K562 (cell line): Measurements from ENCODE around the gene PSME1. TPM values are rescaled to one million over a fixed set of nuclear protein-coding genes. Genes with fewer than 3 reads are reported as not detected.
A peak's percentile ranks its signal among the peaks of the same experiment; 100 is the strongest.

Source experiments
- ATAC-seq: fragments of 200-7000 bp; cut with Tn5 transposase; 3 replicates; pipeline ENCODE4 v1.9.1; 2020; ENCODE audit warnings: moderate library complexity
- BruUV-seq: library from RNA; stranded (reverse); fragments of 400-500 nt; replicated peaks from 2 replicates; lab custom pipeline; 2021; lab: Mats Ljungman, UMichigan
- CTCF ChIA-PET: fragments of 300-600 bp; formaldehyde crosslinking; extraction: SDS; loops from one replicate; lab custom pipeline; 2021; ENCODE audit warnings: low intra/inter-chr PET ratio; lab: Yijun Ruan, JAX
- POLR2A ChIA-PET: fragments of 300-600, 350-650 bp; sonication (Branson Sonifier 250); formaldehyde crosslinking; extraction: SDS; loops from one replicate; lab custom pipeline; 2021; ENCODE audit warnings: antibody characterized with exemption, inconsistent platforms; lab: Yijun Ruan, JAX
- DNase-seq, 4 experiments: peaks; one replicate each; pipeline versions ENCODE4 v3.0.0 to v3.0.0-alpha.2; 2011 to 2018; ENCODE audit warnings: low spot score in 3 of 4, mixed read lengths in 3 of 4; ENCODE audit errors: extremely low read depth in 1 of 4
- FAIRE-seq: peaks from 2 replicates; lab custom pipeline; 2011; peaks lifted over from hg19 to GRCh38; lab: Jason Lieb, UNC
- H2AFZ ChIP-seq: 2 replicates; pipeline ENCODE4 v1.6.0; 2011; ENCODE audit warnings: low read depth, low read length, control low read depth, inconsistent platforms
- H3K27ac ChIP-seq: fragments of 200-600 bp; 3 replicates; pipeline ENCODE4 v1.8.0; 2011; ENCODE audit warnings: low read depth, mild to moderate bottlenecking, control low read depth, inconsistent platforms, low read length, moderate library complexity, mixed read lengths; ENCODE audit errors: extremely low read depth
- H3K27me3 ChIP-seq, 2 experiments: fragments of 300-600 bp in 1 of 2; 2 replicates in 1 of 2; 3 replicates in 1 of 2; pipeline versions ENCODE4 v1.6.0 to v1.8.0; 2011; ENCODE audit warnings: inconsistent platforms in 2 of 2, low read length in 2 of 2, mild to moderate bottlenecking in 1 of 2, mixed read lengths in 1 of 2, moderate library complexity in 1 of 2; ENCODE audit not compliant: control insufficient read depth in 2 of 2, insufficient read depth in 2 of 2
- H3K36me3 ChIP-seq: fragments of 300-600 bp; 3 replicates; pipeline ENCODE4 v1.8.0; 2011; ENCODE audit warnings: mild to moderate bottlenecking, low read length, inconsistent platforms; ENCODE audit not compliant: control insufficient read depth, insufficient read depth
- H3K4me1 ChIP-seq, 2 experiments: fragments of 200-600 bp in 1 of 2; replicated peaks in 1 of 2; 2 replicates in 1 of 2; 3 replicates in 1 of 2; pipeline versions ENCODE4 v1.5.1 to v1.8.0; 2011; ENCODE audit warnings: inconsistent platforms in 2 of 2, low read length in 2 of 2, mild to moderate bottlenecking in 1 of 2, mixed read lengths in 1 of 2, moderate library complexity in 1 of 2; ENCODE audit not compliant: control insufficient read depth in 2 of 2, insufficient read depth in 2 of 2
- H3K4me2 ChIP-seq: 2 replicates; pipeline ENCODE4 v1.6.1; 2011; ENCODE audit warnings: low read length, control low read depth, inconsistent platforms, mixed read lengths; ENCODE audit not compliant: insufficient read depth
- H3K4me3 ChIP-seq: fragments of 200-600 bp; sonication (generic), shearing (Covaris generic); 2 replicates; pipeline ENCODE4 v1.5.1; 2016; ENCODE audit warnings: control low read depth, inconsistent platforms
- H3K79me2 ChIP-seq: fragments of 200-600 bp; 3 replicates; pipeline ENCODE4 v1.8.0; 2011; ENCODE audit warnings: low read length, inconsistent platforms; ENCODE audit not compliant: control insufficient read depth, insufficient read depth
- H3K9ac ChIP-seq, 2 experiments: 2 replicates each; pipeline versions ENCODE4 v1.6.0 to v1.6.1; 2011; ENCODE audit warnings: low read depth in 2 of 2, low read length in 2 of 2, control low read depth in 1 of 2, inconsistent platforms in 1 of 2, mild to moderate bottlenecking in 1 of 2, mixed read lengths in 1 of 2; ENCODE audit not compliant: insufficient read depth in 1 of 2
- H3K9me1 ChIP-seq: one replicate; pipeline ENCODE4 v1.6.0; 2011; ENCODE audit warnings: inconsistent platforms, mild to moderate bottlenecking, low read length, moderate library complexity; ENCODE audit not compliant: control insufficient read depth, insufficient read depth
- H3K9me3 ChIP-seq: replicated peaks from 2 replicates; pipeline ENCODE4 v1.5.1; 2011; ENCODE audit warnings: low read depth, low read length, inconsistent platforms; ENCODE audit not compliant: control insufficient read depth, insufficient read depth
- H4K20me1 ChIP-seq: replicated peaks from 2 replicates; pipeline ENCODE4 v1.6.1; 2011; ENCODE audit warnings: low read length, inconsistent platforms, mixed read lengths; ENCODE audit not compliant: control insufficient read depth, insufficient read depth
- ARID4B ChIP-seq: sonication (generic); formaldehyde crosslinking; IDR thresholded peaks from 2 replicates; pipeline ENCODE4 v1.8.0; 2022; ENCODE audit warnings: mild to moderate bottlenecking, missing genetic modification reagents
- CBFB ChIP-seq: sonication (generic); formaldehyde crosslinking; IDR thresholded peaks from 2 replicates; pipeline ENCODE4 v1.4.0; 2020; ENCODE audit warnings: mild to moderate bottlenecking, missing genetic modification reagents
- EHMT2 ChIP-seq: fragments of 450-650 bp; IDR thresholded peaks from 2 replicates; pipeline ENCODE4 v1.6.1; 2018; ENCODE audit warnings: antibody characterized with exemption
- HDAC1 ChIP-seq, 2 experiments: fragments of 450-650 bp; IDR thresholded peaks; 2 replicates each; pipeline ENCODE4 v1.6.1; 2016 to 2017; ENCODE audit warnings: inconsistent platforms in 1 of 2, mild to moderate bottlenecking in 1 of 2, moderate library complexity in 1 of 2
- HNRNPLL ChIP-seq: fragments of 200-400 bp; formaldehyde crosslinking; IDR thresholded peaks from 2 replicates; pipeline ENCODE4 v1.6.1; 2017; ENCODE audit warnings: low read length, low read depth, mild to moderate bottlenecking; ENCODE audit not compliant: poor library complexity, severe bottlenecking
- RBBP5 ChIP-seq: fragments of 200-600 bp; sonication (generic); IDR thresholded peaks from 2 replicates; pipeline ENCODE4 v1.6.1; 2012; ENCODE audit warnings: borderline replicate concordance, mild to moderate bottlenecking, low read length, control low read depth, inconsistent platforms; ENCODE audit not compliant: insufficient read depth, poor library complexity, severe bottlenecking
- STAT6 ChIP-seq: sonication (generic); formaldehyde crosslinking; IDR thresholded peaks from 2 replicates; pipeline ENCODE4 v1.8.1; 2023; ENCODE audit warnings: mild to moderate bottlenecking, missing genetic modification reagents
- ZNF184 ChIP-seq: sonication (generic); formaldehyde crosslinking; IDR thresholded peaks from 2 replicates; pipeline ENCODE4 v1.5.0; 2020; ENCODE audit warnings: missing genetic modification reagents
- WGBS: fragments of 100-300 bp; shearing (Covaris generic); methylation state at CpG from one replicate; pipeline ENCODE4 v1.1.6; 2016; ENCODE audit warnings: low coverage, mixed read lengths; ENCODE audit not compliant: insufficient coverage; ENCODE audit errors: missing lambda C conversion rate; 5-methylcytosine and 5-hydroxymethylcytosine counted together
- in situ Hi-C: fragments of 300-500 bp; cut with MboI; formaldehyde crosslinking; loops from 4 replicates; pipeline ENCODE4 v1.15.0; 2018; ENCODE audit warnings: inconsistent platforms, mixed read lengths
- intact Hi-C: fragments of 100-400 bp; cut with micrococcal nuclease; formaldehyde crosslinking; loops from 2 replicates; pipeline ENCODE4 v1.14.2; 2022
- polyA plus RNA-seq, 8 experiments: library from polyadenylated mRNA; depleted of rRNA in 4 of 8; stranded (reverse) in 5 of 8; unstranded in 3 of 8; fragments of >200 nt; fragmentation: Nextera tagmentation in 2 of 8; fragmentation: Illumina TruSeq in 1 of 8; extraction: Ambion mirVana in 2 of 8; extraction: Trizol in 1 of 8; gene quantifications; 2 replicates each; pipeline versions ENCODE4 v1.2.1 to v1.2.3, GENCODE V29; 2011 to 2014; ENCODE audit warnings: inconsistent platforms in 1 of 8, missing spikeins in 1 of 8
- total RNA-seq, 7 experiments: library from RNA; depleted of rRNA in 6 of 7; stranded (reverse); fragments of >200 nt in 6 of 7; fragmentation: Illumina TruSeq in 2 of 7; extraction: Trizol in 2 of 7; gene quantifications; 2 replicates each; pipeline versions ENCODE4 v1.2.1 to v1.2.3, GENCODE V29; 2011 to 2021; ENCODE audit warnings: low replicate concordance in 1 of 7

The PSME1 gene
- total and polyA plus RNA-seq, 9 of the 15 experiments (the other 6 are each of a cell fraction or from before 2014, with no cell fraction given): 20.3 to 180 (median 67.5) TPM

GRCh38 chr14:24146453-24146977 lies 10.5 kb downstream of the PSME1 start, which contains the start of gene PSME2 (continued):
- peak; percentile 31 for TF ChIP-seq ARID4B (CRISPR knock-in tag)
- TF ChIP-seq, all 486 proteins: peak for 29

GRCh38 chr14:24146978-24147760 lies 11.2 kb downstream of the PSME1 start, which contains the start of gene RNF31:
Gene RNF31, plus strand, starts transcription at chr14:24147498. Its CDS starts 201 bp downstream, at chr14:24147699.
- intact Hi-C loops: loop anchor here (2.0 to 10.0 kb wide), 2 partner anchors 32 to 52 kb away; partner anchors contain the start of genes DCAF11, NRL and PCK2
- TF ChIP-seq CBFB: no peak
- peak; percentile 78 for TF ChIP-seq HNRNPLL
- no peak for TF ChIP-seq STAT6 (CRISPR knock-in tag)
- TF ChIP-seq HDAC1 (IDR thresholded peaks at IDR 0.05): 0 out of 4 replicates have a peak, but pooled peaks of 1 of the 2 experiments have one; percentile 6
- peak; percentile 40 for TF ChIP-seq RBBP5
- no peak for TF ChIP-seq EHMT2
- no peak for TF ChIP-seq ZNF184 (CRISPR knock-in tag)

More at GRCh38 chr14:24146978-24147760, 11.2 kb downstream of the PSME1 start, which contains the start of gene RNF31:
- Histone ChIP-seq H3K27ac (peak within 1 kb of the TSS; percentile 72), H3K4me1 (peaks cover 31 to 44% of the 10 kb centered on the region in 2 experiments; a peak in 4 of 5 replicates), H3K79me2 (peaks cover 39% of the 10 kb centered on the region), H3K36me3 (peaks cover 61% of the 10 kb centered on the region; the same call in 2 of the 3 replicates), H4K20me1 (no peaks in the 10 kb centered on the region), H3K9ac (peak within 1 kb of the TSS; percentile 81 to 97), H3K9me3 (no peaks in the 10 kb centered on the region), H2AFZ (peak within 1 kb of the TSS; percentile 84), H3K27me3 (no peaks in the 10 kb centered on the region), H3K9me1 (peaks cover 5% of the 10 kb centered on the region), H3K4me3 (peak within 1 kb of the TSS; percentile 98), H3K4me2 (peak within 1 kb of the TSS; percentile 98)
- no TSS peak for BruUV-seq
- in situ Hi-C loops: no loop called here
- CTCF ChIA-PET: no interaction called here
- POLR2A ChIA-PET: interaction anchor here (0.6 to 2.2 kb wide), 12 partner anchors 8 to 284 kb away, joined by 3 to 6 read pairs (median 4); partner anchors contain the start of genes DCAF11, IRF9, NRL and TINF2
- DNase-seq (peak; percentile 85 to 97 (median 90)), ATAC-seq (peak; percentile 95), FAIRE-seq (peak; percentile 99)
- 0% methylated on average over 16 of the region's 57 CpGs for WGBS
